MM.1S (cell line): ENCODE data around the gene TMEM135.

Source experiments
- DNase-seq: peaks from one replicate; pipeline ENCODE4 v3.0.0-alpha.2; 2015
- H2AFZ ChIP-seq: fragments of 300-600 bp; sonication (generic); 2 replicates; pipeline ENCODE4 v1.6.0; 2016; ENCODE audit warnings: antibody characterized with exemption, low read length
- H3F3A ChIP-seq: fragments of 300-600 bp; sonication (generic); 2 replicates; pipeline ENCODE4 v1.6.1; 2016; ENCODE audit warnings: mild to moderate bottlenecking, antibody characterized with exemption, low read length, moderate library complexity, mixed read lengths; ENCODE audit not compliant: insufficient read depth
- H3K27ac ChIP-seq: fragments of 300-600 bp; sonication (generic); 2 replicates; pipeline ENCODE4 v1.5.1; 2016; ENCODE audit warnings: mild to moderate bottlenecking, low read length
- H3K27me3 ChIP-seq: fragments of 300-600 bp; sonication (generic); replicated peaks from 2 replicates; pipeline ENCODE4 v1.6.0; 2016; ENCODE audit warnings: low read length; ENCODE audit not compliant: insufficient read depth
- H3K36me3 ChIP-seq: fragments of 300-600 bp; sonication (generic); replicated peaks from 2 replicates; pipeline ENCODE4 v1.6.1; 2016; ENCODE audit warnings: mild to moderate bottlenecking, low read length, mixed read lengths; ENCODE audit not compliant: insufficient read depth
- H3K4me1 ChIP-seq: fragments of 300-600 bp; sonication (generic); 2 replicates; pipeline ENCODE4 v1.6.1; 2016; ENCODE audit warnings: low read length, mixed read lengths
- H3K4me2 ChIP-seq: fragments of 300-600 bp; sonication (generic); 2 replicates; pipeline ENCODE4 v1.6.0; 2016; ENCODE audit warnings: low read depth, low read length
- H3K4me3 ChIP-seq: fragments of 300-600 bp; sonication (generic); 2 replicates; pipeline ENCODE4 v1.5.1; 2016; ENCODE audit warnings: low read length, mixed read lengths
- H3K79me2 ChIP-seq: fragments of 300-600 bp; sonication (generic); 2 replicates; pipeline ENCODE4 v1.6.1; 2016; ENCODE audit warnings: mixed run types, low read length, mixed read lengths
- H3K9ac ChIP-seq: fragments of 300-600 bp; sonication (generic); 2 replicates; pipeline ENCODE4 v1.6.1; 2016; ENCODE audit warnings: low read length, mixed read lengths
- H3K9me2 ChIP-seq: fragments of 300-600 bp; sonication (generic); replicated peaks from 2 replicates; pipeline ENCODE4 v1.6.1; 2016; ENCODE audit warnings: mild to moderate bottlenecking, low read length, mixed read lengths; ENCODE audit not compliant: insufficient read depth
- H3K9me3 ChIP-seq: fragments of 300-600 bp; sonication (generic); replicated peaks from 2 replicates; pipeline ENCODE4 v1.6.1; 2016; ENCODE audit warnings: mild to moderate bottlenecking, low read length, mixed read lengths; ENCODE audit not compliant: insufficient read depth
- H4K20me1 ChIP-seq: fragments of 300-600 bp; sonication (generic); 2 replicates; pipeline ENCODE4 v1.6.1; 2016; ENCODE audit warnings: mild to moderate bottlenecking, low read length, moderate library complexity, mixed read lengths; ENCODE audit not compliant: insufficient read depth
- CTCF ChIP-seq: fragments of 300-600 bp; sonication (generic); IDR thresholded peaks from 2 replicates; pipeline ENCODE4 v1.5.1; 2016; ENCODE audit warnings: antibody characterized with exemption, low read length, mixed read lengths
- EZH2 ChIP-seq: fragments of 300-600 bp; sonication (generic); optimal IDR thresholded peaks from 2 replicates; pipeline ENCODE3; 2017; ENCODE audit warnings: low read depth, mild to moderate bottlenecking, antibody characterized with exemption, low read length, mixed read lengths
- EZH2phosphoT487 ChIP-seq: fragments of 300-600 bp; sonication (generic); IDR thresholded peaks from 2 replicates; pipeline ENCODE4 v1.6.1; 2018; ENCODE audit warnings: antibody characterized with exemption, low read length

The TMEM135 gene

GRCh38 chr11:87307101-87307500 lies 269.4 kb downstream of the TMEM135 start:
- no peak for DNase-seq
- Histone ChIP-seq H3K27ac (no peak overlapping the region), H3K9me2 (no peaks in the 10 kb centered on the region), H2AFZ (no peak overlapping the region), H3K79me2 (no peaks in the 10 kb centered on the region), H3K4me3 (no peak overlapping the region), H3K4me2 (no peak overlapping the region), H4K20me1 (no peaks in the 10 kb centered on the region), H3F3A (no peaks in the 10 kb centered on the region), H3K9me3 (no peaks in the 10 kb centered on the region), H3K36me3 (no peaks in the 10 kb centered on the region), H3K27me3 (no peaks in the 10 kb centered on the region), H3K9ac (no peak overlapping the region), H3K4me1 (peaks cover 6% of the 10 kb centered on the region)
- TF ChIP-seq EZH2phosphoT487 (no peak), CTCF (no peak), EZH2 (no peak)

GRCh38 chr11:87315229-87315628 lies 277.5 kb downstream of the TMEM135 start:
- Histone ChIP-seq H3K9me3 (no peaks in the 10 kb centered on the region), H3K9ac (no peak overlapping the region), H3K27me3 (no peaks in the 10 kb centered on the region), H2AFZ (no peak overlapping the region), H3K4me1 (peaks cover 5% of the 10 kb centered on the region; the same call in 1 of the 2 replicates), H3K36me3 (no peaks in the 10 kb centered on the region), H3K4me2 (no peak overlapping the region), H3K27ac (no peak overlapping the region), H3K4me3 (no peak overlapping the region), H3K9me2 (no peaks in the 10 kb centered on the region), H4K20me1 (no peaks in the 10 kb centered on the region), H3K79me2 (no peaks in the 10 kb centered on the region), H3F3A (0 out of 2 replicates have a peak, but pooled peaks cover 3% of the 10 kb centered on the region)
- DNase-seq: no peak
- TF ChIP-seq CTCF: no peak
- TF ChIP-seq EZH2: no peak
- no peak for TF ChIP-seq EZH2phosphoT487

DNA sequence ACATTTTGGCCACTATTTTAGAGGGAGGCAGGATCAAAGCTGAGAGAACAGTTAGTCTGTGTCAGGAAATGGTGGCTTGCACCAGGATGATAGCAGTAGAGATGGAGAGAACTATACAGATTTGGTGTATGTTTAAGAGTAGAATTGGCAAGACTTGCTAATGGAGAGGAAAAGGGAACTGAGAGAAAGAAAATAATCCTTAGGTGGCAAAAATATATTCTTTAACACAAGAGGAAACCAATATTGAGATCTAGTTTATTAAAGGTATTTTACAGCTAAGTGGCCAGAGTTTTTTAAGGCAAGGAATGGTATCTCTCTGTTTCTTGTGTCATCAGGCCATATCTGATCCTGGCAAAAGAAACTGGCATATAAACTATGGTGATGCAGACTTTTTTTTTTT lies 278.8 kb downstream of the TMEM135 start:
- Histone ChIP-seq H3K9me2 (no peaks in the 10 kb centered on the region), H3K36me3 (no peaks in the 10 kb centered on the region), H3K9ac (no peak overlapping the region), H2AFZ (no peak overlapping the region), H3K27ac (0 out of 2 replicates have a peak overlapping the region, but pooled peaks have one; percentile 9), H3K4me3 (no peak overlapping the region), H3K27me3 (no peaks in the 10 kb centered on the region), H3K4me1 (peaks cover 5% of the 10 kb centered on the region; the same call in 1 of the 2 replicates), H3K4me2 (no peak overlapping the region), H3K9me3 (no peaks in the 10 kb centered on the region), H3F3A (0 out of 2 replicates have a peak, but pooled peaks cover 3% of the 10 kb centered on the region), H4K20me1 (no peaks in the 10 kb centered on the region), H3K79me2 (no peaks in the 10 kb centered on the region)
- no peak for TF ChIP-seq EZH2
- no peak for TF ChIP-seq CTCF
- TF ChIP-seq EZH2phosphoT487: no peak
- no peak for DNase-seq
